Ovary (tissue), 3 donors: ENCODE measurements around the gene IDH3A.

Source experiments
- CTCF ChIP-seq, 3 donors: fragments of 450-650 bp in 2 of 3; fragments of 200-600 bp in 1 of 3; IDR thresholded peaks; one replicate each; pipeline versions ENCODE4 v1.5.1 to v1.8.0; 2016 to 2022; ENCODE audit warnings: antibody characterized with exemption in 3 of 3, mild to moderate bottlenecking in 1 of 3
- EP300 ChIP-seq: sonication (generic); formaldehyde crosslinking; IDR thresholded peaks from one replicate; pipeline ENCODE4 v1.6.1; 2017; ENCODE audit warnings: antibody characterized with exemption
- donor health status: DM: no; HTN: no; CAD: no.

- TF ChIP-seq EP300 (no peak), CTCF (IDR thresholded peaks at IDR 0.05) (no peak)
These were observed 67.3 kb downstream of the IDH3A start for GRCh38 chr15:78216276-78217104.
